ENCODE data around the gene CFAP92.
A peak's percentile ranks its signal among the peaks of the same experiment; 100 is the strongest.

The CFAP92 gene

DNA sequence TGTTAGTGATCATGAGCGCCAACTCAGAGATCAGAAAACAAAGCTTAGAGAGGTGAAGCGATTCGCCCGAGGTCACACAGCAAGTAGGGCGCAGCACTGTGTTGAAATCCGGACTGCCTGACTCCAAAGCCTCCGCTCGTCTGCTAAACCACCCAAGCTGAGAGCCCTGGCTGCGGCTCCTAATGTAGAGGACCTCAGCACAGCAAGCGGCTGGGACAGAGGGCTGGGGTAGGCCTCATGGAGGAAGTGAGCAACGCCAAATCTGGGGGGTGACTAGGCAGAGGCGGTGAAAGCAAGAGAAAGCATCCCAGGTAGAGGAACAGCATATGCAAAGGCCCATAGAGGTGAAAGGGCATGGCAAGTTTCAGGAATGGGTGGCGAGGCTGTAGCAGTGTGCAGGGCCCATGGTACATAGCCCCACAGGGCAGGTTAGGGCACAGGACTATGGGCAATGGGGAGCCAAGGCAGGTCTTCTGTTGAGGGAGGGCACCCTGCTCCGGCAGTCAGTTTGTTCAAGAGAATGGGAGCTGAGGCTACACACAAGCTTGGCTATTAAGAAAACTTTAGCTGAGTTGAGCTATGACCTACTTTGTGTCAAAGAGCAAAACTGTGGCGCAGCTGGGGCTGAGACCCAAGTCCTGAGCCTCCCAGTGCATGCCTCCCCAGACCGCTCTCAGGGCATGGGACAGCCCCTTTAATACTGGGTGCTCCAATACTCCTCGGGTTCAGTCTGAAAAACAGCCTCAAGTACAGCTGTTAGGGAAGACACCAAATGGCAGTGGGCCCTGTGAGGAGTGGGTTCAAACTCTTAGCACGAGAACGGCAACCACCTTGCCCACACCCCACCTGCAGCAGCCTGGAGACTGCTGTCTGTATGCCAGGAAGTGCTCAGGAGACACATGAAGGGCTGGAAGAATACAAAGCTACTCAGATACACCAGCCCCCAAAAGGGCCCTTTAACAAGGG, 988 bp upstream of the CFAP92 start:
- Histone ChIP-seq H3K23ac (ENCODE audit: low read length) (no peak overlapping the region), H3K27ac (ENCODE audit: low read depth, low read length) (no peak overlapping the region), H3K9ac (ENCODE audit: low read length) (no peak overlapping the region), H3K4me1 (ENCODE audit: control insufficient read depth, low read depth, low read length) (no peaks in the 10 kb centered on the region), H2BK15ac (replicated peaks; ENCODE audit: low read depth) (no peak overlapping the region), H2AK5ac (ENCODE audit: low read length) (no peak overlapping the region), H4K5ac (ENCODE audit: low read length) (no peak overlapping the region), H3K4ac (ENCODE audit: low read depth, low read length) (no peak overlapping the region), H3K4me3 (ENCODE audit: low read length) (no peak overlapping the region), H2BK120ac (ENCODE audit: low read depth, low read length) (no peak overlapping the region), H3K4me2 (ENCODE audit: low read length) (no peak overlapping the region), H2BK5ac (ENCODE audit: low read length) (no peak overlapping the region), H3K36me3 (ENCODE audit: control insufficient read depth, insufficient read depth, low read length) (no peaks in the 10 kb centered on the region), H3K18ac (ENCODE audit: low read length) (no peak overlapping the region), H3K79me1 (ENCODE audit: low read length) (no peaks in the 10 kb centered on the region), H3K27me3 (ENCODE audit: insufficient read depth, low read length, poor library complexity) (peaks cover 5% of the 10 kb centered on the region), H3K79me2 (ENCODE audit: control insufficient read depth, insufficient read depth, low read length) (no peaks in the 10 kb centered on the region), H4K8ac (ENCODE audit: low read depth, low read length) (no peak overlapping the region), H3K56ac (ENCODE audit: low read length) (no peak overlapping the region)
- WGBS (ENCODE audit: extremely low coverage, insufficient coverage, low lambda C conversion rate), result no CpG with 5 or more reads among the region's 19 CpGs
- DNase-seq, result no peak

DNA sequence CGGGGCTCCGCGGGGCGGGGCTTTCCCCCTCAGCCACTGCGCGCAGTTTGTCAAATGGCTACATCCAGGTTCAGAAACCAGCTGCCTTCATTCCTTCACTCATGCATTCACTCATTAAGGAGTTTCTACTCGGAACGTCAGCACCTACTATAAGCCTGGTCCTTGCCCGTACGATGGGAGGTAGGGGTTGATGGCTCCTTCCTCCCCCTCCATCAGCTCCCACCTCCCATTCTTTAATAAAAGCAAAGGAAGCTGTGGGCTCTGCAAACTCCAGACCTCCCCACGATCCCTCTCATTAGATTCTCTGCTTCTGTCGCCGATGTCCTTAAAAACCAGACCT, 267 bp upstream of the CFAP92 start:
- H3K4me1 ChIP-seq (ENCODE audit: control insufficient read depth, low read depth, low read length), result no peaks in the 10 kb centered on the region

DNA sequence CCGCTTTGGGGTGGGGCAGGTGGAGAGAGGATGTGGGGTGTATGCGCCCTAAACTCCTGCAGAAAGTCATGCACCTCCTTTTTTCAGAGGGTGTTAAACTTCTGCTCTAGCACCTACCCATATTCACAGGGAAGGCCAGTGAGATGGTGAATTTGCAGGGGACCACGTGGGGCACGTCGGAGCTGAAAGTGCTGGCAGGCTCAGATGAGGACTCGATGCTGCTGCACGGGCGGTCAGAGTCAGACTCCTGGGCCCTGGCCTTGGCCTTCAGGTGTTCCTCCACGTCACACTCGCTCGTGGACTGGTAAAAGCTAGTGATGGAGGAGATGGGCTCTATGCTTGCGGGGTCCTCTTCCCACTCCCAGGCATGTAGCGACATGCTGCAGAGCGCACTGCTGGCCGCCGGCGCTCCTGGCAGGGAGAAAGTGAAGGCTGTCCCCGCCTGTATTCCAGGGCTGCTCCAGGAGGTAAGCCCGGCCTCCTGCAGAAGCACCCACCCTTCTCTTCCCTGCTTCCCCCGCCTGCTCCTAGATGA, 883 bp downstream of the CFAP92 start:
- H3K4me3 ChIP-seq (ENCODE audit: low read length), result no peak overlapping the region

More for the DNA sequence above, 267 bp upstream of the CFAP92 start:
- Histone ChIP-seq H4K8ac (ENCODE audit: low read depth, low read length) (no peak overlapping the region), H3K4me3 (ENCODE audit: low read length) (no peak overlapping the region), H3K79me1 (ENCODE audit: low read length) (no peaks in the 10 kb centered on the region), H2BK15ac (replicated peaks; ENCODE audit: low read depth) (no peak overlapping the region), H3K4me2 (ENCODE audit: low read length) (peak overlapping the region; percentile 52), H3K27me3 (ENCODE audit: insufficient read depth, low read length, poor library complexity) (peaks cover 3% of the 10 kb centered on the region), H2BK5ac (ENCODE audit: low read length) (no peak overlapping the region), H3K23ac (ENCODE audit: low read length) (no peak overlapping the region), H3K18ac (ENCODE audit: low read length) (no peak overlapping the region), H3K36me3 (ENCODE audit: control insufficient read depth, insufficient read depth, low read length) (no peaks in the 10 kb centered on the region), H3K27ac (ENCODE audit: low read depth, low read length) (no peak overlapping the region), H3K4ac (ENCODE audit: low read depth, low read length) (no peak overlapping the region), H3K56ac (ENCODE audit: low read length) (peak overlapping the region; percentile 56), H4K5ac (ENCODE audit: low read length) (no peak overlapping the region), H2AK5ac (ENCODE audit: low read length) (no peak overlapping the region), H3K79me2 (ENCODE audit: control insufficient read depth, insufficient read depth, low read length) (no peaks in the 10 kb centered on the region), H2BK120ac (ENCODE audit: low read depth, low read length) (no peak overlapping the region), H3K9ac (ENCODE audit: low read length) (no peak overlapping the region)
- no peak for DNase-seq
- WGBS (ENCODE audit: extremely low coverage, insufficient coverage, low lambda C conversion rate), result no CpG with 5 or more reads among the region's 13 CpGs

GRCh38 chr3:128991355-128991895, 2.5 kb downstream of the CFAP92 start:
- no peak for DNase-seq

More for the DNA sequence above, 883 bp downstream of the CFAP92 start:
- H3K4ac ChIP-seq (ENCODE audit: low read depth, low read length), result no peak overlapping the region
- no peak overlapping the region for H2AK5ac ChIP-seq (ENCODE audit: low read length)
- H3K56ac ChIP-seq (ENCODE audit: low read length), result peak overlapping the region; percentile 62
- H3K23ac ChIP-seq (ENCODE audit: low read length), result no peak overlapping the region
- no peaks in the 10 kb centered on the region for H3K79me2 ChIP-seq (ENCODE audit: control insufficient read depth, insufficient read depth, low read length)
- H2BK15ac ChIP-seq (replicated peaks; ENCODE audit: low read depth), result no peak overlapping the region
- H2BK120ac ChIP-seq (ENCODE audit: low read depth, low read length), result no peak overlapping the region
- H3K4me1 ChIP-seq (ENCODE audit: control insufficient read depth, low read depth, low read length), result no peaks in the 10 kb centered on the region
- H4K8ac ChIP-seq (ENCODE audit: low read depth, low read length), result no peak overlapping the region
- peak overlapping the region; percentile 72 for H3K4me2 ChIP-seq (ENCODE audit: low read length)
- H3K9ac ChIP-seq (ENCODE audit: low read length), result peak overlapping the region; percentile 41
- no peaks in the 10 kb centered on the region for H3K79me1 ChIP-seq (ENCODE audit: low read length)
- peaks cover 3% of the 10 kb centered on the region for H3K27me3 ChIP-seq (ENCODE audit: insufficient read depth, low read length, poor library complexity)
- no peak for DNase-seq
- no peaks in the 10 kb centered on the region for H3K36me3 ChIP-seq (ENCODE audit: control insufficient read depth, insufficient read depth, low read length)
- no peak overlapping the region for H3K27ac ChIP-seq (ENCODE audit: low read depth, low read length)
- H4K5ac ChIP-seq (ENCODE audit: low read length), result no peak overlapping the region
- no peak overlapping the region for H2BK5ac ChIP-seq (ENCODE audit: low read length)
- H3K18ac ChIP-seq (ENCODE audit: low read length), result no peak overlapping the region
- WGBS (ENCODE audit: extremely low coverage, insufficient coverage, low lambda C conversion rate), result no CpG with 5 or more reads among the region's 20 CpGs

DNA sequence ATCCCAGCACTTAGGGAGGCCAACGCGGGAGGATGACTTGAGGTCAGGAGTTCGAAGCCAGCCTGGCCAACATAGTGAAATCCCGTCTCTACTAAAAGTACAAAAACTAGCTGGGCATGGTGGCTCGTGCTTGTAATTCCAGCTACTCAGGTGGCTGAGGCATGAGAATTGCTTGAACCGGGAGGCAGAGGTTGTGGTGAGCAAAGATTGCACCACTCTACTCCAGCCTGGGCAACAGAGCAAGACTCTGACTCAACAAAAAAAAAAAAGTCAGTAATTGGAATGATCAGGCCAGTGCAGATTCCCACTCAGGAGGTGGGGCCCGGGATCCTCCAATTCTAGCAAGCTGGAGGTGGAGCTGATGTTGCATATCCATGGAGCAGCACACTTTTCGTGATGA, 5.6 kb downstream of the CFAP92 start:
- Histone ChIP-seq H2BK15ac (replicated peaks; ENCODE audit: low read depth) (no peak overlapping the region), H3K4me2 (ENCODE audit: low read length) (no peak overlapping the region), H3K79me1 (ENCODE audit: low read length) (no peaks in the 10 kb centered on the region), H3K79me2 (ENCODE audit: control insufficient read depth, insufficient read depth, low read length) (no peaks in the 10 kb centered on the region), H3K4me1 (ENCODE audit: control insufficient read depth, low read depth, low read length) (no peaks in the 10 kb centered on the region), H4K5ac (ENCODE audit: low read length) (no peak overlapping the region), H3K56ac (ENCODE audit: low read length) (no peak overlapping the region), H2AK5ac (ENCODE audit: low read length) (no peak overlapping the region), H3K23ac (ENCODE audit: low read length) (no peak overlapping the region), H3K4ac (ENCODE audit: low read depth, low read length) (no peak overlapping the region), H3K36me3 (ENCODE audit: control insufficient read depth, insufficient read depth, low read length) (no peaks in the 10 kb centered on the region), H3K9ac (ENCODE audit: low read length) (no peak overlapping the region), H3K27me3 (ENCODE audit: insufficient read depth, low read length, poor library complexity) (peaks cover 3% of the 10 kb centered on the region), H3K27ac (ENCODE audit: low read depth, low read length) (no peak overlapping the region), H3K4me3 (ENCODE audit: low read length) (no peak overlapping the region), H2BK5ac (ENCODE audit: low read length) (no peak overlapping the region), H3K18ac (ENCODE audit: low read length) (no peak overlapping the region), H2BK120ac (ENCODE audit: low read depth, low read length) (no peak overlapping the region), H4K8ac (ENCODE audit: low read depth, low read length) (no peak overlapping the region)
- DNase-seq, result no peak
- WGBS (ENCODE audit: extremely low coverage, insufficient coverage, low lambda C conversion rate), result no CpG with 5 or more reads among the region's 8 CpGs

More at GRCh38 chr3:128991355-128991895, 2.5 kb downstream of the CFAP92 start:
- H3K18ac ChIP-seq (ENCODE audit: low read length), result no peak overlapping the region
- H3K4me1 ChIP-seq (ENCODE audit: control insufficient read depth, low read depth, low read length), result no peaks in the 10 kb centered on the region
- no peak overlapping the region for H2AK5ac ChIP-seq (ENCODE audit: low read length)
- no peaks in the 10 kb centered on the region for H3K79me2 ChIP-seq (ENCODE audit: control insufficient read depth, insufficient read depth, low read length)
- H4K5ac ChIP-seq (ENCODE audit: low read length), result no peak overlapping the region
- H3K4me3 ChIP-seq (ENCODE audit: low read length), result no peak overlapping the region
- peaks cover 3% of the 10 kb centered on the region for H3K27me3 ChIP-seq (ENCODE audit: insufficient read depth, low read length, poor library complexity)
- no CpG with 5 or more reads among the region's 18 CpGs for WGBS (ENCODE audit: extremely low coverage, insufficient coverage, low lambda C conversion rate)
- no peaks in the 10 kb centered on the region for H3K79me1 ChIP-seq (ENCODE audit: low read length)
- no peak overlapping the region for H2BK120ac ChIP-seq (ENCODE audit: low read depth, low read length)
- H3K4me2 ChIP-seq (ENCODE audit: low read length), result no peak overlapping the region
- no peak overlapping the region for H4K8ac ChIP-seq (ENCODE audit: low read depth, low read length)
- H2BK15ac ChIP-seq (replicated peaks; ENCODE audit: low read depth), result no peak overlapping the region
- no peak overlapping the region for H3K4ac ChIP-seq (ENCODE audit: low read depth, low read length)
- no peaks in the 10 kb centered on the region for H3K36me3 ChIP-seq (ENCODE audit: control insufficient read depth, insufficient read depth, low read length)
- no peak overlapping the region for H3K27ac ChIP-seq (ENCODE audit: low read depth, low read length)
- H2BK5ac ChIP-seq (ENCODE audit: low read length), result no peak overlapping the region
- H3K56ac ChIP-seq (ENCODE audit: low read length), result no peak overlapping the region
- no peak overlapping the region for H3K9ac ChIP-seq (ENCODE audit: low read length)
- no peak overlapping the region for H3K23ac ChIP-seq (ENCODE audit: low read length)
